Natural killer cell (primary cell): ENCODE data around the gene RWDD4. TPM values are rescaled to one million over a fixed set of nuclear protein-coding genes. Genes with fewer than 3 reads are reported as not detected.
A peak's percentile ranks its signal among the peaks of the same experiment; 100 is the strongest.

Experiments used
- ATAC-seq, 3 donors: fragments of 150-1000 bp in 2 of 3; fragments of 200-7000 bp in 1 of 3; cut with Tn5 transposase; 1 replicate in 1 of 3; 2 replicates in 2 of 3; pipeline ENCODE4 v1.10.0; 2021; ENCODE audit warnings: mild to moderate bottlenecking in 2 of 3, moderate library complexity in 2 of 3
- DNase-seq, 2 donors: peaks; one replicate each; pipeline versions ENCODE4 v3.0.0 to v3.0.0-alpha.2; 2013 to 2021; ENCODE audit warnings: mixed read lengths in 1 of 2
- H3K27ac ChIP-seq: one replicate; pipeline ENCODE4 v1.5.1; 2013; ENCODE audit warnings: mild to moderate bottlenecking, low read length
- H3K27me3 ChIP-seq: one replicate; pipeline ENCODE4 v1.6.1; 2013; ENCODE audit warnings: low read length; ENCODE audit not compliant: control insufficient read depth, insufficient read depth
- H3K36me3 ChIP-seq: one replicate; pipeline ENCODE4 v1.6.1; 2013; ENCODE audit warnings: low read length; ENCODE audit not compliant: control insufficient read depth, insufficient read depth
- H3K4me1 ChIP-seq: one replicate; pipeline ENCODE4 v1.6.1; 2013; ENCODE audit warnings: low read length; ENCODE audit not compliant: control insufficient read depth, insufficient read depth
- H3K4me3 ChIP-seq: one replicate; pipeline ENCODE4 v1.5.1; 2013; ENCODE audit warnings: low read length
- H3K9me3 ChIP-seq: one replicate; pipeline ENCODE4 v1.6.1; 2013; ENCODE audit warnings: low read length; ENCODE audit not compliant: control insufficient read depth, insufficient read depth
- H3K27ac Mint-ChIP-seq, 2 donors: one replicate each; pipeline ENCODE4 v1.8.0; 2022; ENCODE audit warnings: mild to moderate bottlenecking in 2 of 2, mixed read lengths in 2 of 2, moderate library complexity in 1 of 2
- H3K27me3 Mint-ChIP-seq, 2 donors: one replicate each; pipeline ENCODE4 v1.8.0; 2022; ENCODE audit warnings: low read depth in 2 of 2, mixed read lengths in 2 of 2
- H3K36me3 Mint-ChIP-seq: one replicate; pipeline ENCODE4 v1.8.0; 2022; ENCODE audit warnings: mixed read lengths
- H3K4me1 Mint-ChIP-seq, 2 donors: one replicate each; pipeline ENCODE4 v1.8.0; 2022; ENCODE audit warnings: mixed read lengths in 2 of 2
- H3K4me3 Mint-ChIP-seq: one replicate; pipeline ENCODE4 v1.8.0; 2022; ENCODE audit warnings: mild to moderate bottlenecking, moderate library complexity, mixed read lengths
- H3K9me3 Mint-ChIP-seq, 2 donors: one replicate each; pipeline ENCODE4 v1.8.0; 2022; ENCODE audit warnings: mixed read lengths in 2 of 2
- CTCF ChIP-seq: fragments of 200-600 bp; IDR thresholded peaks from one replicate; pipeline ENCODE4 v1.8.0; 2022; ENCODE audit warnings: antibody characterized with exemption
- WGBS: methylation state at CpG from one replicate; pipeline ENCODE4 v1.1.7; 2013; ENCODE audit warnings: missing lambda C conversion rate; ENCODE audit not compliant: insufficient coverage; 5-methylcytosine and 5-hydroxymethylcytosine counted together
- intact Hi-C: fragments of 100-400 bp; cut with micrococcal nuclease; formaldehyde crosslinking; loops from one replicate; pipeline ENCODE4 v1.14.2; 2022
- total RNA-seq, 4 donors: library from RNA; stranded (reverse); fragments of 120-200 nt in 1 of 4; gene quantifications; one replicate each; pipeline versions ENCODE4 v1.2.3 to v1.2.4, GENCODE V29; 2013 to 2022

Gene RWDD4
- total RNA-seq = 10 to 100 TPM; 14.3 to 20.7 (median 17.6) TPM
- 20.7 TPM for total RNA-seq (2013)

GRCh38 chr4:183659029-183659871, at the start of gene RWDD4, which contains the start of gene TRAPPC11:
TSS of gene RWDD4 (minus strand) at chr4:183659185. CDS start at chr4:183658952, 233 bp downstream.
TSS of gene TRAPPC11 (plus strand) at chr4:183659293. CDS start at chr4:183663868, 4,575 bp downstream.
- H3K27me3 Mint-ChIP-seq = no peaks in the 10 kb centered on the region
- H3K4me1 Mint-ChIP-seq = peaks cover 34 to 37% of the 10 kb centered on the region in 2 donors
- H3K4me3 ChIP-seq = peak within 1 kb of the TSS; percentile 63

GRCh38 chr4:183702492-183702891, 43.5 kb upstream of the RWDD4 start:
- no peaks in the 10 kb centered on the region for H3K9me3 ChIP-seq
- no CpG with 5 or more reads among the region's 1 CpG for WGBS
- no peaks in the 10 kb centered on the region for H3K27me3 ChIP-seq
- H3K4me1 Mint-ChIP-seq = peaks cover 0 to 13% of the 10 kb centered on the region in 2 donors
- no peaks in the 10 kb centered on the region for H3K9me3 Mint-ChIP-seq
- no peaks in the 10 kb centered on the region for H3K27me3 Mint-ChIP-seq
- H3K27ac Mint-ChIP-seq = peak overlapping the region in 1 of 2 donors; percentile 14
- no peak for ATAC-seq
- peaks cover 35% of the 10 kb centered on the region for H3K36me3 Mint-ChIP-seq
- H3K36me3 ChIP-seq = peaks cover 74% of the 10 kb centered on the region
- intact Hi-C loops = no loop called here
- DNase-seq = no peak
- H3K4me3 ChIP-seq = no peak overlapping the region
- H3K4me3 Mint-ChIP-seq = no peak overlapping the region
- H3K27ac ChIP-seq = no peak overlapping the region
- no peaks in the 10 kb centered on the region for H3K4me1 ChIP-seq
- no peak for TF ChIP-seq CTCF

More at GRCh38 chr4:183659029-183659871, at the start of gene RWDD4, which contains the start of gene TRAPPC11:
- Mint-ChIP-seq H3K27ac (peak within 1 kb of the TSS; percentile 88 to 89), H3K4me3 (peak within 1 kb of the TSS; percentile 87), H3K9me3 (no peaks in the 10 kb centered on the region), H3K36me3 (no peaks in the 10 kb centered on the region)
- Histone ChIP-seq H3K27me3 (no peaks in the 10 kb centered on the region), H3K27ac (peak within 1 kb of the TSS; percentile 85), H3K9me3 (no peaks in the 10 kb centered on the region), H3K4me1 (peaks cover 15% of the 10 kb centered on the region), H3K36me3 (peaks cover 6% of the 10 kb centered on the region)
- no peak for TF ChIP-seq CTCF
- intact Hi-C loops = loop anchor here (1.0 kb wide), 2 partner anchors 153 to 215 kb away; partner anchors contain the start of gene CDKN2AIP
- DNase-seq (peak; percentile 95 to 98), ATAC-seq (peak; percentile 95 to 99 (median 96))
- WGBS = under 1% methylated on average over 56 of the region's 63 CpGs

GRCh38 chr4:183700407-183700806, 41.4 kb upstream of the RWDD4 start:
- no peaks in the 10 kb centered on the region for H3K4me1 ChIP-seq
- H3K27ac Mint-ChIP-seq = no peak overlapping the region
- peaks cover 79% of the 10 kb centered on the region for H3K36me3 ChIP-seq
- no peak overlapping the region for H3K27ac ChIP-seq
- over 99% methylated on average over 4 of the region's 4 CpGs for WGBS
- H3K9me3 ChIP-seq = no peaks in the 10 kb centered on the region
- H3K4me3 Mint-ChIP-seq = no peak overlapping the region
- H3K4me1 Mint-ChIP-seq = peaks cover 0 to 13% of the 10 kb centered on the region in 2 donors
- DNase-seq = no peak
- no peak overlapping the region for H3K4me3 ChIP-seq
- H3K27me3 ChIP-seq = no peaks in the 10 kb centered on the region
- no peaks in the 10 kb centered on the region for H3K9me3 Mint-ChIP-seq
- peaks cover 36% of the 10 kb centered on the region for H3K36me3 Mint-ChIP-seq
- intact Hi-C loops = no loop called here
- H3K27me3 Mint-ChIP-seq = no peaks in the 10 kb centered on the region
- no peak for TF ChIP-seq CTCF
- ATAC-seq = no peak
